ENCODE measurements around the gene PRUNE2. TPM values are rescaled to one million over a fixed set of nuclear protein-coding genes. Genes with fewer than 3 reads are reported as not detected.
A peak's percentile ranks its signal among the peaks of the same experiment; 100 is the strongest.

Gene PRUNE2
- total and polyA plus RNA-seq, 12 donors = 1.9 to 68.0 (median 11.2) TPM

- intact Hi-C loops (cut with DNase I) = no loop called here
- H3K9me3 ChIP-seq (replicated peaks in 1 of 3) = no peaks in the 10 kb centered on the region
- H3K36me3 ChIP-seq (replicated peaks in 1 of 2) = no peaks in the 10 kb centered on the region
- 81 to 86% (median 83%) methylated on average over 1 of the region's 1 CpG for WGBS, 4 donors
- H3K4me3 ChIP-seq = no peak overlapping the region
- peak overlapping the region in 1 of 5 donors; percentile 18 for H3K27ac ChIP-seq
- DNase-seq = no peak
- H3K27me3 ChIP-seq = no peaks in the 10 kb centered on the region
- H3K4me1 ChIP-seq (replicated peaks in 1 of 2) = no peaks in the 10 kb centered on the region
- no peak for TF ChIP-seq CTCF (IDR thresholded peaks at IDR 0.05)
- no peak for TF ChIP-seq POLR2A (IDR thresholded peaks at IDR 0.05)
These were observed 6.1 kb upstream of the PRUNE2 start for GRCh38 chr9:76911971-76912370.

- no peak overlapping the region for H3K4me3 ChIP-seq
- intact Hi-C loops (cut with DNase I) = no loop called here
- H3K36me3 ChIP-seq (replicated peaks in 1 of 2) = no peaks in the 10 kb centered on the region
- no peaks in the 10 kb centered on the region for H3K27me3 ChIP-seq
- WGBS, 4 donors = 75 to 83% (median 80%) methylated on average over 3 of the region's 3 CpGs
- H3K9me3 ChIP-seq (replicated peaks in 1 of 3) = no peaks in the 10 kb centered on the region
- TF ChIP-seq CTCF (IDR thresholded peaks at IDR 0.05) = no peak
- TF ChIP-seq POLR2A (IDR thresholded peaks at IDR 0.05) = no peak
- H3K4me1 ChIP-seq (replicated peaks in 1 of 2) = peaks cover 2 to 6% of the 10 kb centered on the region in 2 donors
- no peak for DNase-seq
- no peak overlapping the region for H3K27ac ChIP-seq
These were observed 4.9 kb upstream of the PRUNE2 start for GRCh38 chr9:76910861-76911260.

- H3K9me3 ChIP-seq (replicated peaks in 1 of 3) = no peaks in the 10 kb centered on the region
- peak overlapping the region in 2 of 5 donors; percentile 37 to 69 for H3K27ac ChIP-seq
- no peak for DNase-seq
- intact Hi-C loops (cut with DNase I) = no loop called here
- H3K27me3 ChIP-seq = no peaks in the 10 kb centered on the region
- no peaks in the 10 kb centered on the region for H3K36me3 ChIP-seq (replicated peaks in 1 of 2)
- peaks cover 6 to 17% of the 10 kb centered on the region in 2 donors for H3K4me1 ChIP-seq (replicated peaks in 1 of 2)
- peak overlapping the region in 1 of 4 donors; percentile 45 for H3K4me3 ChIP-seq
- TF ChIP-seq CTCF (IDR thresholded peaks at IDR 0.05) = no peak
- TF ChIP-seq POLR2A (IDR thresholded peaks at IDR 0.05) = no peak
- WGBS, 4 donors = 6 to 16% (median 11%) methylated on average over 5 of the region's 5 CpGs
These were observed 697 bp upstream of the PRUNE2 start for GRCh38 chr9:76906647-76906975.

- H3K36me3 ChIP-seq (replicated peaks in 1 of 2) = no peaks in the 10 kb centered on the region
- WGBS, 4 donors = 59 to 62% (median 60%) methylated on average over 8 of the region's 8 CpGs
- H3K4me1 ChIP-seq (replicated peaks in 1 of 2) = peaks cover 6 to 17% of the 10 kb centered on the region in 2 donors
- H3K27me3 ChIP-seq = no peaks in the 10 kb centered on the region
- H3K4me3 ChIP-seq = peak overlapping the region in 1 of 4 donors; percentile 45
- no peak for DNase-seq
- H3K9me3 ChIP-seq (replicated peaks in 1 of 3) = no peaks in the 10 kb centered on the region
- H3K27ac ChIP-seq = peak overlapping the region in 1 of 5 donors; percentile 69
- no peak for TF ChIP-seq POLR2A (IDR thresholded peaks at IDR 0.05)
- TF ChIP-seq CTCF (IDR thresholded peaks at IDR 0.05) = no peak
- intact Hi-C loops (cut with DNase I) = no loop called here
These were observed 1.1 kb downstream of the PRUNE2 start for GRCh38 chr9:76904661-76905457.

Data from adrenal gland (tissue), 12 donors.